IMR-90 (cell line): Measurements from ENCODE around the gene DPCD. TPM values are rescaled to one million over a fixed set of nuclear protein-coding genes. Genes with fewer than 3 reads are reported as not detected.

Experiments used
- ATAC-seq: fragments of 200-7000 bp; cut with Tn5 transposase; 2 replicates; pipeline ENCODE4 v1.9.1; 2020; ENCODE audit warnings: low read depth, mild to moderate bottlenecking, moderate library complexity
- BruUV-seq: library from RNA; stranded (reverse); fragments of 400-500 nt; replicated peaks from 2 replicates; lab custom pipeline; 2021; lab: Mats Ljungman, UMichigan
- CTCF ChIA-PET: fragments of 300-600 bp; formaldehyde crosslinking; extraction: SDS; loops from one replicate; lab custom pipeline; 2021; ENCODE audit warnings: antibody characterized with exemption; lab: Yijun Ruan, JAX
- POLR2A ChIA-PET: fragments of 300-600 bp; sonication (Branson Sonifier 250); formaldehyde crosslinking; loops from one replicate; lab custom pipeline; 2022; ENCODE audit warnings: antibody characterized with exemption; ENCODE audit not compliant: unreplicated experiment; lab: Charles Lee
- DNase-seq: peaks from one replicate; pipeline ENCODE4 v3.0.0; 2013
- H2AFZ ChIP-seq: replicated peaks from 2 replicates; pipeline ENCODE3; 2013; ENCODE audit warnings: low read length, mild to moderate bottlenecking; ENCODE audit not compliant: poor library complexity
- H2AK5ac ChIP-seq: 2 replicates; pipeline ENCODE4 v1.6.1; 2013; ENCODE audit warnings: low read depth, low read length, inconsistent platforms
- H2AK9ac ChIP-seq: replicated peaks from 2 replicates; pipeline ENCODE3; 2013; ENCODE audit warnings: mild to moderate bottlenecking, low read depth, low read length, moderate library complexity; ENCODE audit not compliant: poor library complexity
- H2BK120ac ChIP-seq: 2 replicates; pipeline ENCODE4 v1.6.1; 2013; ENCODE audit warnings: low read depth, low read length, inconsistent platforms
- H2BK15ac ChIP-seq: 3 replicates; pipeline ENCODE4 v1.6.1; 2013; ENCODE audit warnings: low read depth, low read length, inconsistent platforms
- H2BK20ac ChIP-seq: 2 replicates; pipeline ENCODE4 v1.6.1; 2013; ENCODE audit warnings: low read depth, mild to moderate bottlenecking, inconsistent platforms, low read length, moderate library complexity
- H2BK5ac ChIP-seq: 2 replicates; pipeline ENCODE4 v1.6.1; 2013; ENCODE audit warnings: mild to moderate bottlenecking, low read depth, low read length, inconsistent platforms; ENCODE audit not compliant: poor library complexity, severe bottlenecking
- H3K14ac ChIP-seq: replicated peaks from 2 replicates; pipeline ENCODE4 v1.6.1; 2013; ENCODE audit warnings: low read depth, low read length, inconsistent platforms
- H3K18ac ChIP-seq: 2 replicates; pipeline ENCODE4 v1.6.1; 2013; ENCODE audit warnings: low read depth, low read length, control low read depth
- H3K23ac ChIP-seq: 2 replicates; pipeline ENCODE4 v1.6.1; 2013; ENCODE audit warnings: low read depth, low read length, inconsistent platforms
- H3K27ac ChIP-seq: 2 replicates; pipeline ENCODE4 v1.5.1; 2013; ENCODE audit warnings: mild to moderate bottlenecking, control low read depth, low read length; ENCODE audit not compliant: insufficient read depth
- H3K27me3 ChIP-seq: 2 replicates; pipeline ENCODE4 v1.6.1; 2013; ENCODE audit warnings: low read length; ENCODE audit not compliant: control insufficient read depth, insufficient read depth
- H3K36me3 ChIP-seq: 2 replicates; pipeline ENCODE4 v1.6.1; 2013; ENCODE audit warnings: low read length, mixed read lengths; ENCODE audit not compliant: control insufficient read depth, insufficient read depth
- H3K4ac ChIP-seq: 2 replicates; pipeline ENCODE4 v1.6.1; 2013; ENCODE audit warnings: low read depth, low read length, inconsistent platforms
- H3K4me1 ChIP-seq: 2 replicates; pipeline ENCODE4 v1.6.1; 2013; ENCODE audit warnings: low read length, mixed read lengths; ENCODE audit not compliant: control insufficient read depth, insufficient read depth
- H3K4me2 ChIP-seq: 2 replicates; pipeline ENCODE4 v1.6.1; 2013; ENCODE audit warnings: low read depth, mild to moderate bottlenecking, control low read depth, low read length, moderate library complexity
- H3K4me3 ChIP-seq: 2 replicates; pipeline ENCODE4 v1.5.1; 2013; ENCODE audit warnings: low read depth, mild to moderate bottlenecking, control low read depth, low read length, moderate library complexity; ENCODE audit not compliant: insufficient read depth
- H3K56ac ChIP-seq: 2 replicates; pipeline ENCODE4 v1.6.1; 2013; ENCODE audit warnings: low read length, inconsistent platforms; ENCODE audit not compliant: insufficient read depth; ENCODE audit errors: extremely low read depth
- H3K79me1 ChIP-seq, 2 experiments: 2 replicates each; pipeline ENCODE4 v1.6.1; 2013; ENCODE audit warnings: low read length in 2 of 2, inconsistent platforms in 1 of 2, low read depth in 1 of 2
- H3K9ac ChIP-seq: 2 replicates; pipeline ENCODE4 v1.6.1; 2013; ENCODE audit warnings: low read depth, low read length, control low read depth
- H3K9me1 ChIP-seq: 2 replicates; pipeline ENCODE4 v1.6.1; 2013; ENCODE audit warnings: low read length, inconsistent platforms; ENCODE audit not compliant: insufficient read depth
- H3K9me3 ChIP-seq: 2 replicates; pipeline ENCODE4 v1.6.1; 2013; ENCODE audit warnings: low read length; ENCODE audit not compliant: control insufficient read depth, insufficient read depth
- H4K20me1 ChIP-seq: 2 replicates; pipeline ENCODE4 v1.6.1; 2013; ENCODE audit warnings: low read length, inconsistent platforms; ENCODE audit not compliant: insufficient read depth
- H4K5ac ChIP-seq: 2 replicates; pipeline ENCODE4 v1.6.1; 2013; ENCODE audit warnings: mild to moderate bottlenecking, low read depth, low read length, control low read depth
- H4K8ac ChIP-seq, 2 experiments: 2 replicates each; pipeline ENCODE4 v1.6.1; 2013; ENCODE audit warnings: low read depth in 2 of 2, low read length in 2 of 2, control low read depth in 1 of 2, inconsistent platforms in 1 of 2
- H4K91ac ChIP-seq: 2 replicates; pipeline ENCODE4 v1.6.1; 2013; ENCODE audit warnings: low read depth, low read length, inconsistent platforms; ENCODE audit not compliant: insufficient read depth
- BHLHE40 ChIP-seq: fragments of 150-350 bp; IDR thresholded peaks from 2 replicates; pipeline ENCODE4 v1.6.1; 2016; ENCODE audit warnings: mild to moderate bottlenecking, low read depth, low read length
- CEBPB ChIP-seq: IDR thresholded peaks from 2 replicates; pipeline ENCODE4 v1.6.1; 2012; ENCODE audit warnings: low read depth, low read length, improper control_type of control experiment
- CHD1 ChIP-seq: IDR thresholded peaks from 2 replicates; pipeline ENCODE4 v1.6.1; 2012; ENCODE audit warnings: low read depth, low read length, improper control_type of control experiment
- FOS ChIP-seq: fragments of 150-350 bp; IDR thresholded peaks from 2 replicates; pipeline ENCODE4 v1.6.1; 2016; ENCODE audit warnings: low read depth, low read length
- MAFK ChIP-seq: IDR thresholded peaks from 2 replicates; pipeline ENCODE4 v1.6.1; 2012; ENCODE audit warnings: low read depth, low read length, improper control_type of control experiment
- MAZ ChIP-seq: IDR thresholded peaks from 2 replicates; pipeline ENCODE4 v1.6.1; 2012; ENCODE audit warnings: low read depth, mild to moderate bottlenecking, low read length, improper control_type of control experiment, moderate library complexity, borderline replicate concordance
- MXI1 ChIP-seq: IDR thresholded peaks from 2 replicates; pipeline ENCODE4 v1.6.1; 2012; ENCODE audit warnings: low read depth, mild to moderate bottlenecking, low read length, moderate library complexity, borderline replicate concordance
- NFE2L2 ChIP-seq: fragments of 150-350 bp; IDR thresholded peaks from 2 replicates; pipeline ENCODE4 v1.6.1; 2016; ENCODE audit warnings: low read depth, mild to moderate bottlenecking, low read length
- POLR2A ChIP-seq: IDR thresholded peaks from 2 replicates; pipeline ENCODE4 v1.6.1; 2012; ENCODE audit warnings: mild to moderate bottlenecking, low read depth, low read length
- RFX5 ChIP-seq: IDR thresholded peaks from 2 replicates; pipeline ENCODE4 v1.8.0; 2012; ENCODE audit warnings: low read depth, mild to moderate bottlenecking, low read length, moderate library complexity
- SMC3 ChIP-seq: fragments of 150-350 bp; IDR thresholded peaks from 2 replicates; pipeline ENCODE4 v1.6.1; 2016; ENCODE audit warnings: low read depth, mild to moderate bottlenecking, antibody characterized with exemption, low read length, moderate library complexity
- WGBS, 2 experiments: methylation state at CpG; one replicate each; pipeline versions ENCODE4 v1.1.5 to v1.1.7; 2013; ENCODE audit warnings: missing lambda C conversion rate in 2 of 2; ENCODE audit not compliant: insufficient read length in 1 of 2; ENCODE audit errors: extremely low coverage in 2 of 2; 5-methylcytosine and 5-hydroxymethylcytosine counted together
- dilution Hi-C: fragments of 300-500 bp; cut with HindIII; formaldehyde crosslinking; loops from one replicate; pipeline ENCODE4 v1.14.3; 2018; ENCODE audit warnings: low sequenced_read_pairs; ENCODE audit not compliant: unreplicated experiment
- in situ Hi-C: fragments of 300-500 bp; cut with MboI; formaldehyde crosslinking; loops from 3 replicates; pipeline ENCODE4 v1.14.3; 2019; ENCODE audit warnings: low sequenced_read_pairs, inconsistent platforms, mixed read lengths
- intact Hi-C: fragments of 100-400 bp; cut with micrococcal nuclease; formaldehyde crosslinking; loops from 2 replicates; pipeline ENCODE4 v1.10.0; 2022
- polyA plus RNA-seq, 3 experiments: library from polyadenylated mRNA; depleted of rRNA; stranded (reverse); fragments of >200 nt; gene quantifications; 2 replicates each; pipeline ENCODE4 v1.2.3, GENCODE V29; 2012; ENCODE audit warnings: low replicate concordance in 1 of 3
- total RNA-seq: library from RNA; depleted of rRNA; stranded (reverse); fragments of >200 nt; gene quantifications from 2 replicates; pipeline ENCODE4 v1.2.3, GENCODE V29; 2012
- TF ChIP-seq, protein P1 (sequence below): conservative IDR thresholded peaks from 2 replicates; pipeline ENCODE4 v1.5.1; 2012; ENCODE audit warnings: mild to moderate bottlenecking, low read depth, low read length, improper control_type of control experiment
- TF ChIP-seq, protein P2 (sequence below): fragments of 150-350 bp; IDR thresholded peaks from 2 replicates; pipeline ENCODE4 v1.6.1; 2017; ENCODE audit warnings: mild to moderate bottlenecking, antibody characterized with exemption, low read length, low read depth
- TF ChIP-seq, protein P3 (sequence below): fragments of 150-350 bp; IDR thresholded peaks from 2 replicates; pipeline ENCODE4 v1.6.1; 2016; ENCODE audit warnings: low read depth, mild to moderate bottlenecking, low read length, moderate library complexity, borderline replicate concordance

DPCD gene
- total and polyA plus RNA-seq, 2 of the 4 experiments (the other 2 are of a cell fraction): 59.1 to 73.7 TPM

DNA sequence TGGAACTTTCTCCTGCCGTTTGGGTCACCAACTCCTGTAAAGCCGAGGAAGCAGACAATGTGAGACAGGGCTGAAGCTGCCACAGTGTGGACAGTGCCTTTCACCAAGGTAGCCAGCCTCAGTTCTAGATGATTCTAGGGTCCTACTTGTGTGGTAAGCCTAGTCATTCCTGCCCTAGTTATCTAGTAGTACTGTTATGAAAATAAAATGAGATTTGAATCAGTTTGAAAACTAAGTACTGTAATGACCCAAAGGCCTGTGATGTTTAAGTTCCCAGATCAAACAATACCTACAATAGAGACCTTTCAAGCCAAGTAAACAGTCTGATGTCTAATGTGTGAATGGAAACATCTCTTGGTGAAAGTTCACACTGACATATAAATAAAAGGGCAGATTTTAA lies 37.2 kb upstream of the DPCD start:
- Histone ChIP-seq H3K27ac (no peak overlapping the region), H2BK120ac (no peak overlapping the region), H2BK20ac (no peak overlapping the region), H3K56ac (no peak overlapping the region), H3K27me3 (no peaks in the 10 kb centered on the region), H3K36me3 (peaks cover 24% of the 10 kb centered on the region), H3K4me2 (no peak overlapping the region), H3K4ac (no peak overlapping the region), H3K14ac (no peak overlapping the region), H3K79me1 (no peaks in the 10 kb centered on the region), H2AFZ (no peak overlapping the region), H3K9me1 (peaks cover 2% of the 10 kb centered on the region; the same call in 1 of the 2 replicates), H3K9me3 (no peaks in the 10 kb centered on the region), H4K91ac (no peak overlapping the region), H3K23ac (no peak overlapping the region), H3K4me3 (no peak overlapping the region), H4K5ac (no peak overlapping the region), H4K20me1 (no peaks in the 10 kb centered on the region), H3K18ac (no peak overlapping the region), H3K9ac (no peak overlapping the region), H3K4me1 (no peaks in the 10 kb centered on the region), H2BK5ac (no peak overlapping the region), H2AK5ac (no peak overlapping the region), H2AK9ac (no peak overlapping the region), H2BK15ac (no peak overlapping the region), H4K8ac (no peak overlapping the region)
- ChIA-PET CTCF (interaction anchor here (0.7 kb wide), 1 partner anchor 23 kb away, joined by 3 read pairs; no protein-coding TSS in a partner anchor), POLR2A (no interaction called here)
- TF ChIP-seq POLR2A (no peak), MAZ (no peak), CEBPB (no peak), FOS (no peak), NFE2L2 (no peak), SMC3 (no peak), MAFK (no peak), CHD1 (no peak), MXI1 (no peak), BHLHE40 (no peak), RFX5 (no peak)
- TF ChIP-seq, protein P1, sequence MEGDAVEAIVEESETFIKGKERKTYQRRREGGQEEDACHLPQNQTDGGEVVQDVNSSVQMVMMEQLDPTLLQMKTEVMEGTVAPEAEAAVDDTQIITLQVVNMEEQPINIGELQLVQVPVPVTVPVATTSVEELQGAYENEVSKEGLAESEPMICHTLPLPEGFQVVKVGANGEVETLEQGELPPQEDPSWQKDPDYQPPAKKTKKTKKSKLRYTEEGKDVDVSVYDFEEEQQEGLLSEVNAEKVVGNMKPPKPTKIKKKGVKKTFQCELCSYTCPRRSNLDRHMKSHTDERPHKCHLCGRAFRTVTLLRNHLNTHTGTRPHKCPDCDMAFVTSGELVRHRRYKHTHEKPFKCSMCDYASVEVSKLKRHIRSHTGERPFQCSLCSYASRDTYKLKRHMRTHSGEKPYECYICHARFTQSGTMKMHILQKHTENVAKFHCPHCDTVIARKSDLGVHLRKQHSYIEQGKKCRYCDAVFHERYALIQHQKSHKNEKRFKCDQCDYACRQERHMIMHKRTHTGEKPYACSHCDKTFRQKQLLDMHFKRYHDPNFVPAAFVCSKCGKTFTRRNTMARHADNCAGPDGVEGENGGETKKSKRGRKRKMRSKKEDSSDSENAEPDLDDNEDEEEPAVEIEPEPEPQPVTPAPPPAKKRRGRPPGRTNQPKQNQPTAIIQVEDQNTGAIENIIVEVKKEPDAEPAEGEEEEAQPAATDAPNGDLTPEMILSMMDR: no peak
- TF ChIP-seq, protein P2, sequence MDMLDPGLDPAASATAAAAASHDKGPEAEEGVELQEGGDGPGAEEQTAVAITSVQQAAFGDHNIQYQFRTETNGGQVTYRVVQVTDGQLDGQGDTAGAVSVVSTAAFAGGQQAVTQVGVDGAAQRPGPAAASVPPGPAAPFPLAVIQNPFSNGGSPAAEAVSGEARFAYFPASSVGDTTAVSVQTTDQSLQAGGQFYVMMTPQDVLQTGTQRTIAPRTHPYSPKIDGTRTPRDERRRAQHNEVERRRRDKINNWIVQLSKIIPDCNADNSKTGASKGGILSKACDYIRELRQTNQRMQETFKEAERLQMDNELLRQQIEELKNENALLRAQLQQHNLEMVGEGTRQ: no peak
- TF ChIP-seq, protein P3, sequence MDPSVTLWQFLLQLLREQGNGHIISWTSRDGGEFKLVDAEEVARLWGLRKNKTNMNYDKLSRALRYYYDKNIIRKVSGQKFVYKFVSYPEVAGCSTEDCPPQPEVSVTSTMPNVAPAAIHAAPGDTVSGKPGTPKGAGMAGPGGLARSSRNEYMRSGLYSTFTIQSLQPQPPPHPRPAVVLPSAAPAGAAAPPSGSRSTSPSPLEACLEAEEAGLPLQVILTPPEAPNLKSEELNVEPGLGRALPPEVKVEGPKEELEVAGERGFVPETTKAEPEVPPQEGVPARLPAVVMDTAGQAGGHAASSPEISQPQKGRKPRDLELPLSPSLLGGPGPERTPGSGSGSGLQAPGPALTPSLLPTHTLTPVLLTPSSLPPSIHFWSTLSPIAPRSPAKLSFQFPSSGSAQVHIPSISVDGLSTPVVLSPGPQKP: no peak
- 100% methylated on average over 2 of the region's 2 CpGs; no CpG with 5 or more reads in 1 of the 2 experiments for WGBS, 2 experiments
- ATAC-seq (no peak), DNase-seq (no peak)
- BruUV-seq: no TSS peak
- in situ Hi-C loops: no loop called here
- dilution Hi-C loops: no loop called here
- intact Hi-C loops: no loop called here
